Measurements from ENCODE around the gene MPDU1.

GRCh38 chr17:7633093-7633492 lies 49.4 kb downstream of the MPDU1 start:
- peak; percentile 10; the same call in 1 of the 2 replicates for TF ChIP-seq CTCF (conservative IDR thresholded peaks at IDR 0.05; ENCODE audit: low read length)
- no peak for TF ChIP-seq EZH2phosphoT487 (IDR thresholded peaks at IDR 0.05; ENCODE audit: borderline replicate concordance, low read depth, low read length)
